Mesenchymal stem cell (in vitro differentiated cells and primary cell): ENCODE data around the gene CFAP206.

Experiments
- DNase-seq: peaks from one replicate; pipeline ENCODE4 v3.0.0-alpha.2; 2013
- H2AFZ ChIP-seq: one replicate; pipeline ENCODE4 v1.6.1; 2013; ENCODE audit warnings: low read depth, mild to moderate bottlenecking, control low read depth, inconsistent platforms, low read length, moderate library complexity
- H2AK5ac ChIP-seq: 2 replicates; pipeline ENCODE4 v1.6.1; 2013; ENCODE audit warnings: low read length, moderate library complexity, mild to moderate bottlenecking, inconsistent platforms; ENCODE audit not compliant: severe bottlenecking
- H2BK120ac ChIP-seq: one replicate; pipeline ENCODE4 v1.6.1; 2013; ENCODE audit warnings: low read depth, mild to moderate bottlenecking, inconsistent platforms, low read length, moderate library complexity
- H2BK12ac ChIP-seq, 2 experiments: one replicate each; pipeline ENCODE4 v1.6.1; 2013; ENCODE audit warnings: inconsistent platforms in 2 of 2, low read length in 2 of 2, mild to moderate bottlenecking in 2 of 2, moderate library complexity in 2 of 2, control low read depth in 1 of 2
- H2BK15ac ChIP-seq: one replicate; pipeline ENCODE4 v1.6.1; 2013; ENCODE audit warnings: mild to moderate bottlenecking, low read depth, inconsistent platforms; ENCODE audit not compliant: poor library complexity, severe bottlenecking
- H2BK5ac ChIP-seq: 2 replicates; pipeline ENCODE4 v1.6.1; 2013; ENCODE audit warnings: low read depth, mild to moderate bottlenecking, low read length, control low read depth, inconsistent platforms; ENCODE audit not compliant: poor library complexity, severe bottlenecking
- H3K14ac ChIP-seq, 2 experiments: one replicate each; pipeline ENCODE4 v1.6.1; 2013; ENCODE audit warnings: inconsistent platforms in 2 of 2, low read length in 2 of 2, control low read depth in 1 of 2, mild to moderate bottlenecking in 1 of 2, moderate library complexity in 1 of 2
- H3K18ac ChIP-seq, 2 experiments: one replicate each; pipeline ENCODE4 v1.6.1; 2013; ENCODE audit warnings: inconsistent platforms in 2 of 2, low read length in 2 of 2, control low read depth in 1 of 2, low read depth in 1 of 2, mild to moderate bottlenecking in 1 of 2
- H3K23ac ChIP-seq, 2 experiments: one replicate each; pipeline ENCODE4 v1.6.1; 2013; ENCODE audit warnings: inconsistent platforms in 2 of 2, low read length in 2 of 2, mild to moderate bottlenecking in 2 of 2, moderate library complexity in 2 of 2, control low read depth in 1 of 2
- H3K27ac ChIP-seq: 2 replicates; pipeline ENCODE4 v1.5.1; 2013; ENCODE audit warnings: mild to moderate bottlenecking, moderate library complexity, low read length, control low read depth, inconsistent platforms; ENCODE audit not compliant: poor library complexity, severe bottlenecking
- H3K27me3 ChIP-seq, 2 experiments: 2 replicates each; pipeline versions ENCODE4 v1.6.1 to v1.7.0; 2013; ENCODE audit warnings: low read length in 2 of 2, mild to moderate bottlenecking in 2 of 2, moderate library complexity in 2 of 2, control low read depth in 1 of 2, inconsistent platforms in 1 of 2; ENCODE audit not compliant: control insufficient read depth in 1 of 2, insufficient read depth in 1 of 2
- H3K36me3 ChIP-seq, 2 experiments: 2 replicates each; pipeline versions ENCODE4 v1.6.1 to v1.7.0; 2013; ENCODE audit warnings: low read length in 2 of 2, control low read depth in 1 of 2, inconsistent platforms in 1 of 2, low read depth in 1 of 2, mild to moderate bottlenecking in 1 of 2; ENCODE audit not compliant: insufficient read depth in 2 of 2, control insufficient read depth in 1 of 2
- H3K4ac ChIP-seq, 2 experiments: one replicate each; pipeline ENCODE4 v1.6.1; 2013; ENCODE audit warnings: inconsistent platforms in 2 of 2, low read length in 2 of 2, mild to moderate bottlenecking in 2 of 2, moderate library complexity in 2 of 2, control low read depth in 1 of 2, low read depth in 1 of 2
- H3K4me1 ChIP-seq: 2 replicates; pipeline ENCODE4 v1.6.1; 2013; ENCODE audit warnings: low read depth, low read length, control low read depth; ENCODE audit not compliant: control insufficient read depth, insufficient read depth
- H3K4me2 ChIP-seq: 2 replicates; pipeline ENCODE4 v1.6.1; 2013; ENCODE audit warnings: low read length, mild to moderate bottlenecking, inconsistent platforms; ENCODE audit not compliant: poor library complexity, severe bottlenecking
- H3K4me3 ChIP-seq, 2 experiments: 2 replicates each; pipeline versions ENCODE4 v1.5.1 to v1.7.0; 2013; ENCODE audit warnings: low read length in 2 of 2, mild to moderate bottlenecking in 2 of 2, control low read depth in 1 of 2, low read depth in 1 of 2; ENCODE audit not compliant: insufficient read depth in 1 of 2
- H3K79me1 ChIP-seq: replicated peaks from 2 replicates; pipeline ENCODE4 v1.6.1; 2013; ENCODE audit warnings: mild to moderate bottlenecking, control low read depth, low read length, inconsistent platforms; ENCODE audit not compliant: poor library complexity, severe bottlenecking
- H3K9ac ChIP-seq: 2 replicates; pipeline ENCODE4 v1.7.0; 2013; ENCODE audit warnings: mild to moderate bottlenecking, low read length, moderate library complexity
- H3K9me3 ChIP-seq: 2 replicates; pipeline ENCODE4 v1.7.0; 2013; ENCODE audit warnings: mild to moderate bottlenecking, low read length; ENCODE audit not compliant: control insufficient read depth
- H4K8ac ChIP-seq: one replicate; pipeline ENCODE4 v1.6.1; 2013; ENCODE audit warnings: inconsistent platforms, mild to moderate bottlenecking, low read length, moderate library complexity
- H4K91ac ChIP-seq: one replicate; pipeline ENCODE4 v1.6.1; 2013; ENCODE audit warnings: mild to moderate bottlenecking, low read length, inconsistent platforms
- WGBS: methylation state at CpG from one replicate; pipeline ENCODE4 v1.1.7; 2013; ENCODE audit warnings: mixed read lengths; 5-methylcytosine and 5-hydroxymethylcytosine counted together

Gene CFAP206

GRCh38 chr6:87420360-87420759 lies 12.6 kb downstream of the CFAP206 start:
- Histone ChIP-seq H4K91ac (no peak overlapping the region), H3K79me1 (no peaks in the 10 kb centered on the region), H3K4me3 (no peak overlapping the region), H3K9me3 (no peaks in the 10 kb centered on the region), H3K23ac (no peak overlapping the region), H3K27me3 (no peaks in the 10 kb centered on the region), H3K4ac (no peak overlapping the region), H3K27ac (no peak overlapping the region), H3K18ac (no peak overlapping the region), H2BK15ac (no peak overlapping the region), H2BK120ac (no peak overlapping the region), H3K4me2 (no peak overlapping the region), H2BK12ac (no peak overlapping the region), H3K36me3 (no peaks in the 10 kb centered on the region), H3K14ac (no peak overlapping the region), H2AK5ac (no peak overlapping the region), H3K4me1 (no peaks in the 10 kb centered on the region), H3K9ac (no peak overlapping the region), H2BK5ac (no peak overlapping the region), H4K8ac (no peak overlapping the region), H2AFZ (no peak overlapping the region)
- no peak for DNase-seq
- 95% methylated on average over 4 of the region's 5 CpGs for WGBS

- H4K91ac ChIP-seq = no peak overlapping the region
- H3K4me3 ChIP-seq = no peak overlapping the region
- H3K4ac ChIP-seq = no peak overlapping the region
- no peak overlapping the region for H3K18ac ChIP-seq
- no peaks in the 10 kb centered on the region for H3K27me3 ChIP-seq
- H3K4me2 ChIP-seq = no peak overlapping the region
- no peak overlapping the region for H2BK5ac ChIP-seq
- H2AFZ ChIP-seq = no peak overlapping the region
- no peak overlapping the region for H3K14ac ChIP-seq
- DNase-seq = no peak
- no peak overlapping the region for H2BK15ac ChIP-seq
- no peak overlapping the region for H3K9ac ChIP-seq
- H2AK5ac ChIP-seq = no peak overlapping the region
- no peaks in the 10 kb centered on the region for H3K36me3 ChIP-seq
- no peak overlapping the region for H2BK12ac ChIP-seq
- H3K9me3 ChIP-seq = no peaks in the 10 kb centered on the region
- no peak overlapping the region for H4K8ac ChIP-seq
- WGBS = 95% methylated on average over 2 of the region's 2 CpGs
- H3K79me1 ChIP-seq = no peaks in the 10 kb centered on the region
- no peaks in the 10 kb centered on the region for H3K4me1 ChIP-seq
- no peak overlapping the region for H3K27ac ChIP-seq
- no peak overlapping the region for H2BK120ac ChIP-seq
- H3K23ac ChIP-seq = no peak overlapping the region
These were observed 13.8 kb downstream of the CFAP206 start for GRCh38 chr6:87421576-87421975.

GRCh38 chr6:87426789-87427188 lies 19.0 kb downstream of the CFAP206 start:
- Histone ChIP-seq H2BK5ac (no peak overlapping the region), H3K27me3 (no peaks in the 10 kb centered on the region), H3K14ac (no peak overlapping the region), H3K18ac (no peak overlapping the region), H2BK120ac (no peak overlapping the region), H3K23ac (no peak overlapping the region), H3K4ac (no peak overlapping the region), H2AFZ (no peak overlapping the region), H3K9me3 (no peaks in the 10 kb centered on the region), H3K79me1 (no peaks in the 10 kb centered on the region), H2BK15ac (no peak overlapping the region), H3K4me2 (no peak overlapping the region), H3K9ac (no peak overlapping the region), H4K8ac (no peak overlapping the region), H3K27ac (no peak overlapping the region), H3K36me3 (no peaks in the 10 kb centered on the region), H2AK5ac (no peak overlapping the region), H4K91ac (no peak overlapping the region), H2BK12ac (no peak overlapping the region), H3K4me1 (no peaks in the 10 kb centered on the region), H3K4me3 (no peak overlapping the region)
- WGBS = 100% methylated on average over 3 of the region's 4 CpGs
- DNase-seq = no peak

GRCh38 chr6:87430499-87430898 lies 22.7 kb downstream of the CFAP206 start:
- Histone ChIP-seq H3K79me1 (no peaks in the 10 kb centered on the region), H3K9me3 (no peaks in the 10 kb centered on the region), H3K27me3 (no peaks in the 10 kb centered on the region), H3K23ac (no peak overlapping the region), H3K9ac (no peak overlapping the region), H2BK5ac (no peak overlapping the region), H3K27ac (no peak overlapping the region), H3K14ac (no peak overlapping the region), H3K4me1 (no peaks in the 10 kb centered on the region), H4K8ac (no peak overlapping the region), H2BK12ac (no peak overlapping the region), H2BK120ac (no peak overlapping the region), H3K36me3 (no peaks in the 10 kb centered on the region), H3K4me3 (no peak overlapping the region), H2AK5ac (no peak overlapping the region), H2AFZ (no peak overlapping the region), H2BK15ac (no peak overlapping the region), H3K4ac (no peak overlapping the region), H3K4me2 (no peak overlapping the region), H4K91ac (no peak overlapping the region), H3K18ac (no peak overlapping the region)
- DNase-seq = no peak
- 100% methylated on average over 3 of the region's 3 CpGs for WGBS
